ENCODE results near the gene SH3PXD2A.

DNA sequence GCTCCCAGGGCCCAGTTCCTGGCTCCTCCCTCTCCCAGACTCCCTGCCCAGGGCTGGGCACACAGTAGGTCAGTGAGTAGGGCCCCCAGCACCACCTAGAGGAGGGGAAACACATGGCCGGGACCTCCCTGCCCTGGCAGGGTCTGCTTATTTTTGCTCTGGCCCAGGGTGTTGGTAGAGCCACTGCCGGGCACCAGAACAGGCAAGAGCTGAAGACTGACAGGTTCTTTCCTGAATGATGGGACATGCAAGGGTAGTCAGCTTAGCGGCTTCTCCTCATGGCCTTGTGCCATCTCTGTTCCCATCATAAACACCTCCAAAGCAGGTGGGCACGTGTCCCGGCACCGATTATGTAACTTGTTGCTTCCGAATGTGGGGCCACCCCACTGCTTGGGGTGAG is 275.4 kb downstream of the SH3PXD2A start:
- TF ChIP-seq EED (IDR thresholded peaks at IDR 0.05; ENCODE audit: low read depth): no peak
- no peak for TF ChIP-seq SREBF1 (IDR thresholded peaks at IDR 0.05; ENCODE audit: low read length)
- TF ChIP-seq RCOR1 (conservative IDR thresholded peaks at IDR 0.05; ENCODE audit: low read depth, low read length): no peak
- TF ChIP-seq MYC (IDR thresholded peaks at IDR 0.05; ENCODE audit: insufficient read depth, insufficient read length, insufficient replicate concordance, low read length, severe bottlenecking): no peak
- TF ChIP-seq EGR1 (IDR thresholded peaks at IDR 0.05; ENCODE audit: borderline replicate concordance in 1 of 2, low read depth in 2 of 2, low read length in 2 of 2): no peak
- no peak for TF ChIP-seq YY1 (IDR thresholded peaks at IDR 0.05; ENCODE audit: low read depth, low read length)

Data from GM12878 (cell line).